ENCODE measurements around the gene PAQR8.
A peak's percentile ranks its signal among the peaks of the same experiment; 100 is the strongest.
"Not testable (repeated sequence)": the region's sequence is repeated elsewhere in the genome, so short reads cannot be mapped to it uniquely, and the experiment has no call there.

The PAQR8 gene

GRCh38 chr6:52415917-52416628, 54.1 kb downstream of the PAQR8 start:
- DNase-seq = peak; percentile 23

GRCh38 chr6:52416629-52417151, 54.7 kb downstream of the PAQR8 start:
- peak; percentile 64 for DNase-seq

- DNase-seq = peak; percentile 65
Measured at GRCh38 chr6:52417675-52418111, 55.7 kb downstream of the PAQR8 start.

GRCh38 chr6:52418606-52419005, 56.7 kb downstream of the PAQR8 start:
- DNase-seq = no peak

- peak; percentile 97 for DNase-seq
Measured at GRCh38 chr6:52419809-52420667, 58.1 kb downstream of the PAQR8 start, which contains the start of gene EFHC1. Gene EFHC1 (plus strand): TSS chr6:52420342. CDS start chr6:52420411, 69 bp downstream.

GRCh38 chr6:52420668-52421358, 58.9 kb downstream of the PAQR8 start:
- DNase-seq = peak; percentile 34

- DNase-seq = no peak
Measured at GRCh38 chr6:52422156-52422555, 60.2 kb downstream of the PAQR8 start.

- DNase-seq = no peak
Measured at GRCh38 chr6:52423448-52423847, 61.5 kb downstream of the PAQR8 start.

- peak; percentile 91 for DNase-seq
Measured at GRCh38 chr6:52423971-52424381, 62.0 kb downstream of the PAQR8 start.

GRCh38 chr6:52424513-52424912, 62.6 kb downstream of the PAQR8 start:
- DNase-seq = no peak

GRCh38 chr6:52426667-52427066, 64.7 kb downstream of the PAQR8 start:
- DNase-seq = no peak

- DNase-seq = not testable (repeated sequence)
Measured at GRCh38 chr6:52433294-52433693, 71.3 kb downstream of the PAQR8 start.

- DNase-seq = no peak
Measured at GRCh38 chr6:52435345-52435744, 73.4 kb downstream of the PAQR8 start.

- DNase-seq = no peak
Measured at GRCh38 chr6:52438926-52439325, 77.0 kb downstream of the PAQR8 start.

GRCh38 chr6:52454556-52454955, 92.6 kb downstream of the PAQR8 start:
- DNase-seq = peak; percentile 14

- no peak for DNase-seq
Measured at GRCh38 chr6:52457096-52457495, 95.1 kb downstream of the PAQR8 start.
